ENCODE data around the gene NMT1.

DNA sequence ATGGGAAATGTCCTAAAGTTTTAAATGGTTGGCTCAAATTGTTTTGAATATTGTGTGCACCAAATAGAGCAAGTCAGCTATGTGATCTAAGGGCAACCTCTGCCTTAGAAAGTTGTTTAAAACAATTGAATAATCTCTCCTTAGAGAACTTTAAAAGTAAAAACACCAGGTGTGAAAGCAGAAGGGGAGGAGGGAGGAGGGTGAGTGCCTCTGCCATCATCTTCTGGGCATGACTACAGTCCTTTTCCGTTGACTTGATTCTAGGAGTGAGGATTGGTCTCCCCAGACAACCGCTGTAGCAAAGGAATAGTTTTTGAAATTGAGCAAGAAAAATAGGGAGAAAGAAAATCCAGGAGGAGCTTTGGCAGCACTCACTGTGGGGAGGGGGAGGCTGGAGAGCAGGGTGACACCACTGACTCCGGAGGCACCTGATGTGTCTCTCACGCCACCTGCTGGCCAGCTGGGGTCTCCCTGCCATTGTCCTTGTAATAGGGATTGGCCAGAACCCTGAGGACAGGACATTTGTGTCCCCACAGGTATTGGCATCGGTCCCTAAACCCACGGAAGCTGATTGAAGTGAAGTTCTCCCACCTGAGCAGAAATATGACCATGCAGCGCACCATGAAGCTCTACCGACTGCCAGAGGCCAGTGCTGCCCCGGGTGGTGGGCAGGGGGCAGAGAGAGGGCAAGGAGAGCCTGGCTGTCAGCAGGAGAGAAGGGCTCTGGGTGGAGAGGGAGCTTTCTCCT is 37.9 kb downstream of the NMT1 start:
- TF ChIP-seq, protein P1, sequence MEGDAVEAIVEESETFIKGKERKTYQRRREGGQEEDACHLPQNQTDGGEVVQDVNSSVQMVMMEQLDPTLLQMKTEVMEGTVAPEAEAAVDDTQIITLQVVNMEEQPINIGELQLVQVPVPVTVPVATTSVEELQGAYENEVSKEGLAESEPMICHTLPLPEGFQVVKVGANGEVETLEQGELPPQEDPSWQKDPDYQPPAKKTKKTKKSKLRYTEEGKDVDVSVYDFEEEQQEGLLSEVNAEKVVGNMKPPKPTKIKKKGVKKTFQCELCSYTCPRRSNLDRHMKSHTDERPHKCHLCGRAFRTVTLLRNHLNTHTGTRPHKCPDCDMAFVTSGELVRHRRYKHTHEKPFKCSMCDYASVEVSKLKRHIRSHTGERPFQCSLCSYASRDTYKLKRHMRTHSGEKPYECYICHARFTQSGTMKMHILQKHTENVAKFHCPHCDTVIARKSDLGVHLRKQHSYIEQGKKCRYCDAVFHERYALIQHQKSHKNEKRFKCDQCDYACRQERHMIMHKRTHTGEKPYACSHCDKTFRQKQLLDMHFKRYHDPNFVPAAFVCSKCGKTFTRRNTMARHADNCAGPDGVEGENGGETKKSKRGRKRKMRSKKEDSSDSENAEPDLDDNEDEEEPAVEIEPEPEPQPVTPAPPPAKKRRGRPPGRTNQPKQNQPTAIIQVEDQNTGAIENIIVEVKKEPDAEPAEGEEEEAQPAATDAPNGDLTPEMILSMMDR (conservative IDR thresholded peaks at IDR 0.05): peak; percentile 91
- TF ChIP-seq EZH2 (IDR thresholded peaks at IDR 0.05; ENCODE audit: low read depth): no peak
